GM19395 (cell line): ENCODE measurements around the gene NSD1.

Experiments used
- ATAC-seq: cut with Tn5 transposase; IDR thresholded peaks from one replicate; pipeline ENCODE4 v1.9.1; 2021; ENCODE audit warnings: mild to moderate bottlenecking, moderate library complexity; ENCODE audit not compliant: unreplicated experiment

The NSD1 gene

DNA sequence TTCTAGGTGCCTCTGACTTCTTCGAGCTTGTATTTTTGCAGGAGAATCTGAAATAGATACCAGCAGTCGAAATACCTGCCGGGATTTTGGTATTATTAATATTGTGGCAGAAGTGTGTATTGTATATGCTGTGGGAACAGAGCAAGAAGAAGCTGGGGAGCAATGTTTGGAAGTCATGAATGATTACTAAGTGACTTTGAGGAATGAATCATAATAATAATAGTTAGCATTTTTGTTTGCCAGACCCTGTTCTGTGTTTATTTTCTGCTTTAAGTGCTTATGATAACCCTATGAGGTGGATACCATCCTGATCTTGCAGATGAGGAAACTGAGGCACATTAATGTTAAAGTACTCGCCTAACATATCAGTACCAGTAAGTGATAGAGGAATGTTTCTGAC is 137.5 kb downstream of the NSD1 start:
- ATAC-seq = no peak

GRCh38 chr5:177275883-177276282 is 142.3 kb downstream of the NSD1 start:
- no peak for ATAC-seq

DNA sequence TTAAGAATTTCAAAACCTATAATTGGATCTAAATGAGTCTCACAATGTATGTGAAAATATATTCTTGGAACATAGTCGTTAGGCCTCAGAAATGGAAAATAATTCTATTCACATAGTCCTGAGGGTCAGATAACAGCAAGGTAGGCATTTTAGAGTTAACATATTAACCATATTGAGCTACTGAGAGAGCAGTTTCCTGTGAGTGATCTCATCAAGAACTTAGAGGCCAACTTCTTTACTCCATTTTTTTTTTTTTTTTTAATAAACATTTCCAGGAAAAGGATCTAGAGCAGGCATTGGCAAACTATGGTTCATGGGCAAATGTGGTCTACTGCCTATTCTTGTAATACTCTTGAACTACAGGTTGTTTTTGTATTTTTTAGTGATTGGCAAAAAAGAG is 143.3 kb downstream of the NSD1 start:
- ATAC-seq = no peak

GRCh38 chr5:177288191-177288590 is 154.6 kb downstream of the NSD1 start:
- ATAC-seq = no peak

GRCh38 chr5:177290816-177291596 is 157.4 kb downstream of the NSD1 start:
- peak; percentile 69 for ATAC-seq

GRCh38 chr5:177291735-177292134 is 158.2 kb downstream of the NSD1 start:
- no peak for ATAC-seq

DNA sequence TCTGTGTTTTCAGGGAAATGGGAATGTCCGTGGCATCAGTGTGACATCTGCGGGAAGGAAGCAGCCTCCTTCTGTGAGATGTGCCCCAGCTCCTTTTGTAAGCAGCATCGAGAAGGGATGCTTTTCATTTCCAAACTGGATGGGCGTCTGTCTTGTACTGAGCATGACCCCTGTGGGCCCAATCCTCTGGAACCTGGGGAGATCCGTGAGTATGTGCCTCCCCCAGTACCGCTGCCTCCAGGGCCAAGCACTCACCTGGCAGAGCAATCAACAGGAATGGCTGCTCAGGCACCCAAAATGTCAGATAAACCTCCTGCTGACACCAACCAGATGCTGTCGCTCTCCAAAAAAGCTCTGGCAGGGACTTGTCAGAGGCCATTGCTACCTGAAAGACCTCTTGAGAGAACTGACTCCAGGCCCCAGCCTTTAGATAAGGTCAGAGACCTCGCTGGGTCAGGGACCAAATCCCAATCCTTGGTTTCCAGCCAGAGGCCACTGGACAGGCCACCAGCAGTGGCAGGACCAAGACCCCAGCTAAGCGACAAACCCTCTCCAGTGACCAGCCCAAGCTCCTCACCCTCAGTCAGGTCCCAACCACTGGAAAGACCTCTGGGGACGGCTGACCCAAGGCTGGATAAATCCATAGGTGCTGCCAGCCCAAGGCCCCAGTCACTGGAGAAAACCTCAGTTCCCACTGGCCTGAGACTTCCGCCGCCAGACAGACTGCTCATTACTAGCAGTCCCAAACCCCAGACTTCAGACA is 160.4 kb downstream of the NSD1 start:
- ATAC-seq = no peak

DNA sequence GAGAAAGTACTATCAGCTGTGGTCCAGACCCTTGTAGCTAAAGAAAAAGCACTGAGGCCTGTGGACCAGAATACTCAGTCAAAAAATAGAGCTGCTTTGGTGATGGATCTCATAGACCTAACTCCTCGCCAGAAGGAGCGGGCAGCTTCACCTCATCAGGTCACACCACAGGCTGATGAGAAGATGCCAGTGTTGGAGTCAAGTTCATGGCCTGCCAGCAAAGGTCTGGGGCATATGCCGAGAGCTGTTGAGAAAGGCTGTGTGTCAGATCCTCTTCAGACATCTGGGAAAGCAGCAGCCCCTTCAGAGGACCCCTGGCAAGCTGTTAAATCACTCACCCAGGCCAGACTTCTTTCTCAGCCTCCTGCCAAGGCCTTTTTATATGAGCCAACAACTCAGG is 161.1 kb downstream of the NSD1 start:
- ATAC-seq = no peak

GRCh38 chr5:177295924-177296323 is 162.4 kb downstream of the NSD1 start:
- no peak for ATAC-seq

- no peak for ATAC-seq
Measured at GRCh38 chr5:177296581-177296980, 163.0 kb downstream of the NSD1 start.

- ATAC-seq = no peak
Measured at GRCh38 chr5:177297922-177298321, 164.3 kb downstream of the NSD1 start.

DNA sequence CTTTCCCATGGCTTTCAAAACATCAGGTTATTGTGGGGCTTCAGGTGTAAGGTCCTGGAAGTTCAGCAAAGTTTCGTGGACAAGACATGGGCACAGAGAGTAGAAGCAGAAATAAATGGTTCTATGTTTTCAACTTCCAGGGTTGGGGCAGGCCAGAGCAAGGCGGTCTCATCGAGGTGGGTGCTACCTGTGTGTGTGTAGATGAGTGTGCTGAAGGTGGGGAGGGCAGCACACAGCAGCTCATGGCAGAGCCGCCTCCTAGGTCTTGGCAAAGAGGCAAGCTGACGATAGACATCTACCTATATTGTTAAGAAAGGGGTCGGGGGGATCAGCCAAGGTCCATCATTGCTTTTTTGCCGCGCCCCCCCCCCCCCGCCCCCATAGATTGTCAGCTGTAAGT is 166.1 kb downstream of the NSD1 start:
- no peak for ATAC-seq

DNA sequence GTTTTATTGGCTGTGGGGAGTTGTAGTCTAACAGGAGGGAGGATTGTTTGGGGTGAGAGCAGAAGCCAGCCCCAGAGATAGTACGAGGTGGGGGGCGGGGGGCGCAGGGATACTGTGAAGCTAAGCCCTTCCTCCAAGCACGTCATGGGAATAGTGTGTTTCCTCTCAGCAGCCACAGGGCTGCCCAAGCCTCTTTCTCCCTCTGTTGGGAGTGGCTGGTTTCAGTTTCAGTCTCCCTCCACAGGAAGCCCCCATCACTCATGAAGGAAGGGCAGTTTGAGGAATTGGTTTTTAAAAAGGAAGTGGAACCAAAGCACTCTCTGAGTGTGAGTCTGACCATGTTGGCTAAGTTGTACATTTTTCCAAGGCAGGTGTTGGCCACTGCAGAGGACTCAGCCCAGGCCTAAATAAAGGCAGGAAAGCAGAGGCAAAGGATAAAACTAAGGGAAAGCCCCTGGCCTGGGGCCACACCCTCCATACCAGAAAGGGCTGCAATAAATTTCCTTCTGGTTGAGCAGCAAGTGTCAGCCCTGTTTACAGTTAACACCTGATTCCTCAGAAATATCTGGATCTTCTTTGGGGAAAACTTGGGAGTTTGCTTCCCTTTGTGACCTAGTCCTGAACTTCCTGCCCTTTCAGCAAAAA is 166.8 kb downstream of the NSD1 start:
- peak; percentile 59 for ATAC-seq

DNA sequence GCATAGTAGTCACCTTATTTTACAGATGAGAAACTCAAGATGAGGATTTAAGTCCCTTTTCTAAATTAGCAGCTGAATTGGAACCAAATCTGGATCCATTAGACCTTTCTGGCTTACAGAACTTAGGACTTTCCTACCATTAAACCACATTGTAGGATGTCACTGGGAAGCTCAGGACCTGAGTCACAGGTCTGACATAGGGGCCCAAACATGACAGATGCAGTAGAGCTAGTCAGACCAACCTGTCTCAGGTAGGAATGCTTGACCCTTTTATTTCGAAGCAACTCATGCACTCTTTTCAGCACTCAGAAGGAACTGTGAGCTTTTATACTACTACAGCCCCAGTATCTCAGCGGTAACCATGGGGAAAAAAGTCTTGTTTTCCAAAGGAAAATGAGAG is 167.4 kb downstream of the NSD1 start:
- ATAC-seq = no peak

DNA sequence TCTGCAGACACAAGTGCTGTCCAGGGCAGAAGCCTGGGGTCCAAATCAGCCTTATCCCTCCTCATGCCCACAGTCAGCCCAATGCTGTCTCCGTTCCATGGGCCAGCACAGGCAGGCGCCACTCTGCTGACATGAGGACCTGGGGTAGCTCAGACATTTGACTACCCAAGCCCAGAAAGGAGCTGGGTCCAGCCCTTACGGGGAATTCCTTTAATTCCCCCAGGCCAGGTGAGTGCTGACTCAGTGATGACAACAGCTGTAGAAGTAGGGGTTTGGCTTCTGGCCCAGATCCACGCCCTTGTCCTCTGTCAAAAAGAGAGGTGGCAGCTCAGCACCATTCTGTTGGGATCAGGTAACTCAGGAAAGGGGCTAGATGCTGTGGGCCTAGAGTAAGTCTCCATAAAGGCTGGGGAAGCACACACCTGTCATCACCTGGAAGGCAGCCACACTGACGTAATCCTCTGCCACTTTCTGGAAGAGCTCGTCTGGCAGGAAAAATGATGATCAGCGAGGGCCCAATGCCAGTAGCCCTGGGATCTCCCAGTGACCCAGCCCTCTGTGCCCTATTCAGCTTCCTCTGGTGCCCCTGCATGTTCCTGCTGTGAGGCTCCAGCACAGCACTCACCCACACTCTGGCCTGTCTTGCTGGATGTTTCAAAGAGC is 168.1 kb downstream of the NSD1 start:
- ATAC-seq = no peak

DNA sequence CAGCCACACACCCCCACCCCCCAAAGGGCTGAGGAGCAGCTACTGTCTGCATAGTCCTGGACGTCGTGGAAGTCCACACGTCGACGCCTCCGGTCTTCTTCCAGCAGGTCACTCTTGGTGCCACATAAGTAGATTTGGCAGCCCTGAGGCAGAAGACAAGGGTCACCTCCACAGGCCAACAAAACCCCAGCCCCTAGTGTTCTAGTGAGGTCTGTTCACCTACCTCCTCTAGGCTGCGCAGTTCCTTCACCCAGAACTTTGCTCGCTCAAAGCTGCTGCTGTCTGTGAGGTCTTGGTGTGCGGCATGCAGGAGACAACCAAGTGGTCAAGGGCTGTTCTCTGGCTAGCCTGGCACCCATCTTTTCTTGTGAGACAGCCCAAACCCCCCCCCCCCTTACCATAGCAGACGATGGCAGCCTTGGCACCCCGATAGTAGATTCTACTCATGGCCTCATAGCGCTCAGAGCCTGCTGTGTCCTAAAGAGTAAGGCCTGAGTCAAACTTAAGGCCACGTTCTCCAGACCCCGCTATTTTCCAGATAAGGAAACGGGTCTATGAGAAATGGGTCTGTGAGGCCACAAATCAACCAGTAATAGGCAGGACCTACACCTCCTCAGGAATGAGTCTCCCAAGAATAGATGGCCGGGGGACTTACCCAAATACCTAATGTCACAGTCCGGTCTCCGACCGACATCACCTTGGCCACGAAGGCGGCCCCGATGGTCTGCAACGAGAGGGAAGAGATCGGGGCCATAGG is 169.0 kb downstream of the NSD1 start:
- ATAC-seq = no peak

DNA sequence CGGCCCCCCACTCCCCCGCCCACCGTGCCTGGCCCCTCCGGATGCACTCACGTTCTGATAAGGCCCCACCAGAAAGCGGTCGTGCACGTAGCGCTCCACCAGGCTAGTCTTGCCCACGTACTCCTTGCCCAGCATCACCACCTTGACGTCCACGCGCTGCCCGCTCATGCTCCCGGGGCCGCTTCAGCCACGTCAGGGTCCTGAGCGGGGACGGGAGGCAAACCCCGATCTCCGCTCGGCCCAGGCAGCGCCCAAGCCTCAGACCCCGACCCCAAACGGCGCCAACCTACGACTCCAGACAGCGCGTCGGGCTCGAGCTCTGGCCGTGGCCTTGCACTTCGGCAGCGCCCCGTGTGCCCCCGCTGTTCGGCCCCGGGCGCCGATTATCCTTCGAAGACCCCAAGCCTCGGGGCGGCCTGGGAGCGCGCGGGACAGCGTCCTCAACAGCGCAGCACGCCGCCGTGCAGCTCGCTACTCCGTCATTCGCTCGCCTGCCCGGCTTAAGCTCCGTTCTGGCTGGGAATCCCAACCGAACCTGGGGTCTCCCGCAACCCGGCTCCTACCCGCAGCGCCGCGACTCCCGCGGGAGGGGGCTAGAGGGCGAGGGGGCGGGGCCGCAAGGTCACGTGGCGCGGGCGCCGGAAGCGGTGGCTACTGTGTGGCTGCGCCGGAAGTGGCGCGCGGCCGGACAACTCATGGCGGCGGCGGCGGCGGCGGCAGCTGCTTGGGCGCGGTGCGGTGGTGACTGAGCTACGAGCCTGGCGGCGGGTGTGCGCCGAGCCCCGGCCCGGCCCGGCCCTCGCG is 169.8 kb downstream of the NSD1 start, which contains the start of the genes PRELID1 and RAB24:
TSS of gene PRELID1 (plus strand) at position 679 of the 804 bp plus-strand sequence. CDS start 187 bp downstream, outside the sequence.
TSS of gene RAB24 (minus strand) at position 599 of the 804 bp plus-strand sequence. CDS start at position 168, 431 bp downstream.
- peak; percentile 63 for ATAC-seq

- peak; percentile 9 for ATAC-seq
Measured at GRCh38 chr5:177303925-177304391, 170.4 kb downstream of the NSD1 start.

DNA sequence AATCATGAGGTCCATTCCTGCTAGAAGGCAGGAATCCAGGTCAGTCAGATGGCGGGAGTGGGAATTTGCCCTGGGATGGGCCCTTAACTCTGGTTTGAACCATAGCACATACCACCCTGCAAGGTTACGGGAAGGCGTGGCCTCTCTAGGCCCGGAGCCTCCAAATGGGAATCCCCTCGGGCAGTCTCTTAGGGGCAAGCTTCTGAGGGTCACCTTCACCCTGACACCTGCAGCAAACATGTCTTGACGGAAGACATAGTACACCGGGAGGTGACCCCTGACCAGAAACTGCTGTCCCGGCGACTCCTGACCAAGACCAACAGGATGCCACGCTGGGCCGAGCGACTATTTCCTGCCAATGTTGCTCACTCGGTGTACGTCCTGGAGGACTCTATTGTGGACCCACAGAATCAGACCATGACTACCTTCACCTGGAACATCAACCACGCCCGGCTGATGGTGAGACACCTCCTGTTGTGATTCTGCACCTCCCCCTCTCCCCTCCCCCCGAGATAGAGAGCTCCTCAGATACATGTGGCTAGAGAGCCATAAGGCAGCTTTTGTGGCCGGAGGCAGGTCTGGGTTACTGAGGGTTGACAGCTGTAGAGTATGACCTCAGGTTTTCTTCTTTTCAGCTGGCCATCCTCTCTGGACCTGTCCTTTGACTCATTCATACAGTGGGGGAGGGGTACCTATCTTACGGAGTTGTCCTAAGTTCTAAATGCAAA is 171.0 kb downstream of the NSD1 start:
- no peak for ATAC-seq
